K562 (cell line): ENCODE measurements around the gene MCU. TPM values are rescaled to one million over a fixed set of nuclear protein-coding genes. Genes with fewer than 3 reads are reported as not detected.

Source experiments
- microRNA-seq: library from miRNA; unstranded; fragments of <30 nt; microRNA quantifications from one replicate; pipeline ENCODE4, GENCODE V29; 2018; ENCODE audit warnings: borderline microRNAs expressed
- polyA plus RNA-seq, 8 experiments: library from polyadenylated mRNA; depleted of rRNA in 4 of 8; stranded (reverse) in 5 of 8; unstranded in 3 of 8; fragments of >200 nt; fragmentation: Nextera tagmentation in 2 of 8; fragmentation: Illumina TruSeq in 1 of 8; extraction: Ambion mirVana in 2 of 8; extraction: Trizol in 1 of 8; gene quantifications; 2 replicates each; pipeline versions ENCODE4 v1.2.1 to v1.2.3, GENCODE V29; 2011 to 2014; ENCODE audit warnings: inconsistent platforms in 1 of 8, missing spikeins in 1 of 8
- small RNA-seq: library from RNA; depleted of rRNA; stranded (forward); fragments of <200 nt; gene quantifications from one replicate; pipeline ENCODE3, GENCODE V24; 2014
- total RNA-seq, 7 experiments: library from RNA; depleted of rRNA in 6 of 7; stranded (reverse); fragments of >200 nt in 6 of 7; fragmentation: Illumina TruSeq in 2 of 7; extraction: Trizol in 2 of 7; gene quantifications; 2 replicates each; pipeline versions ENCODE4 v1.2.1 to v1.2.3, GENCODE V29; 2011 to 2021; ENCODE audit warnings: low replicate concordance in 1 of 7

The MCU gene
- total and polyA plus RNA-seq, 9 of the 15 experiments (the other 6 are each of a cell fraction or from before 2014, with no cell fraction given): 8.2 to 88.8 (median 21.3) TPM

Small RNA genes lying within 50 kb of the gene (microRNA-seq; reads per million reads assigned to microRNA genes)
- not detected for gene MIR4676

Small RNA genes lying within 50 kb of the gene (small RNA-seq; reads per million reads assigned to genes)
- gene MIR4676: 0.26 reads per million
- gene RF00019: not detected

Other genes starting within 250 kb of the MCU start
- gene MICU1, start 66.1 kb upstream of the MCU start, total RNA-seq (2014; rRNA removed): 29.3 and 30.7 TPM in 2 replicates
- gene MICU1, start 66.1 kb upstream of the MCU start, total RNA-seq (2014; rRNA removed; fragmentation: Illumina TruSeq; extraction: Trizol): 57.7 and 65.2 TPM in 2 replicates
- 54.9 and 56.1 TPM in 2 replicates for gene MICU1, start 66.1 kb upstream of the MCU start, total RNA-seq (2015; rRNA removed; fragmentation: Illumina TruSeq; extraction: Trizol)
- 47.3 and 48.4 TPM in 2 replicates for gene MICU1, start 66.1 kb upstream of the MCU start, total RNA-seq (2021)
- 41.1 and 51.9 TPM in 2 replicates for gene MICU1, start 66.1 kb upstream of the MCU start, polyA plus RNA-seq (2011; rRNA removed)
- gene MICU1, start 66.1 kb upstream of the MCU start, polyA plus RNA-seq (2014; fragmentation: Illumina TruSeq; extraction: Trizol): 69.8 and 76.8 TPM in 2 replicates
- gene MICU1, start 66.1 kb upstream of the MCU start, polyA plus RNA-seq (2014; fragmentation: Nextera tagmentation; extraction: Ambion mirVana): 10 to 100 TPM; 34.9 to 65.5 TPM
- 31.7 and 35.5 TPM in 2 replicates for gene MICU1, start 66.1 kb upstream of the MCU start, polyA plus RNA-seq (2014; rRNA removed)
- not detected in 2 replicates for gene OIT3, start 201.6 kb downstream of the MCU start, total RNA-seq (2014; rRNA removed)
- not detected in 2 replicates for gene OIT3, start 201.6 kb downstream of the MCU start, total RNA-seq (2014; rRNA removed; fragmentation: Illumina TruSeq; extraction: Trizol)
- gene OIT3, start 201.6 kb downstream of the MCU start, total RNA-seq (2015; rRNA removed; fragmentation: Illumina TruSeq; extraction: Trizol): not detected in 2 replicates
- not detected in 2 replicates for gene OIT3, start 201.6 kb downstream of the MCU start, total RNA-seq (2021)
- not detected in 2 replicates for gene OIT3, start 201.6 kb downstream of the MCU start, polyA plus RNA-seq (2011; rRNA removed)
- not detected in 2 replicates for gene OIT3, start 201.6 kb downstream of the MCU start, polyA plus RNA-seq (2014; fragmentation: Illumina TruSeq; extraction: Trizol)
- gene OIT3, start 201.6 kb downstream of the MCU start, polyA plus RNA-seq (2014; fragmentation: Nextera tagmentation; extraction: Ambion mirVana): not detected
- gene OIT3, start 201.6 kb downstream of the MCU start, polyA plus RNA-seq (2014; rRNA removed): not detected in 2 replicates